Measurements from ENCODE around the gene DEK.

DEK gene

GRCh38 chr6:18281564-18281963, 17.2 kb upstream of the DEK start:
- Histone ChIP-seq H3K4me1 (ENCODE audit: control insufficient read depth, insufficient read depth, low read length) (peaks cover 15% of the 10 kb centered on the region), H3K27ac (ENCODE audit: low read depth, low read length) (no peak overlapping the region), H3K4me3 (ENCODE audit: low read depth, low read length) (no peak overlapping the region), H3K27me3 (ENCODE audit: control insufficient read depth, insufficient read depth, low read length) (peaks cover 30% of the 10 kb centered on the region), H3K36me3 (ENCODE audit: control insufficient read depth, insufficient read depth, low read length) (no peaks in the 10 kb centered on the region), H3K9ac (ENCODE audit: low read depth, low read length) (no peak overlapping the region), H3K9me3 (ENCODE audit: control insufficient read depth, insufficient read depth, low read length) (no peaks in the 10 kb centered on the region)

- Histone ChIP-seq H3K36me3 (ENCODE audit: control insufficient read depth, insufficient read depth, low read length) (no peaks in the 10 kb centered on the region), H3K4me1 (ENCODE audit: control insufficient read depth, insufficient read depth, low read length) (peaks cover 16% of the 10 kb centered on the region), H3K27me3 (ENCODE audit: control insufficient read depth, insufficient read depth, low read length) (peaks cover 45% of the 10 kb centered on the region), H3K4me3 (ENCODE audit: low read depth, low read length) (no peak overlapping the region), H3K27ac (ENCODE audit: low read depth, low read length) (no peak overlapping the region), H3K9me3 (ENCODE audit: control insufficient read depth, insufficient read depth, low read length) (no peaks in the 10 kb centered on the region), H3K9ac (ENCODE audit: low read depth, low read length) (no peak overlapping the region)
Measured at GRCh38 chr6:18280084-18280483, 15.8 kb upstream of the DEK start.

- H3K27me3 ChIP-seq (ENCODE audit: control insufficient read depth, insufficient read depth, low read length): peaks cover 47% of the 10 kb centered on the region
- H3K9ac ChIP-seq (ENCODE audit: low read depth, low read length): no peak overlapping the region
- H3K4me1 ChIP-seq (ENCODE audit: control insufficient read depth, insufficient read depth, low read length): peaks cover 14% of the 10 kb centered on the region
Measured at GRCh38 chr6:18279422-18279821, 15.1 kb upstream of the DEK start.

GRCh38 chr6:18277237-18278006, 13.1 kb upstream of the DEK start:
- Histone ChIP-seq H3K36me3 (ENCODE audit: control insufficient read depth, insufficient read depth, low read length) (no peaks in the 10 kb centered on the region), H3K4me1 (ENCODE audit: control insufficient read depth, insufficient read depth, low read length) (peaks cover 11% of the 10 kb centered on the region), H3K9ac (ENCODE audit: low read depth, low read length) (no peak overlapping the region), H3K27me3 (ENCODE audit: control insufficient read depth, insufficient read depth, low read length) (peaks cover 47% of the 10 kb centered on the region), H3K9me3 (ENCODE audit: control insufficient read depth, insufficient read depth, low read length) (no peaks in the 10 kb centered on the region), H3K27ac (ENCODE audit: low read depth, low read length) (no peak overlapping the region), H3K4me3 (ENCODE audit: low read depth, low read length) (peak overlapping the region; percentile 78)

More at GRCh38 chr6:18279422-18279821, 15.1 kb upstream of the DEK start:
- H3K36me3 ChIP-seq (ENCODE audit: control insufficient read depth, insufficient read depth, low read length): no peaks in the 10 kb centered on the region
- no peak overlapping the region for H3K27ac ChIP-seq (ENCODE audit: low read depth, low read length)
- H3K4me3 ChIP-seq (ENCODE audit: low read depth, low read length): no peak overlapping the region
- no peaks in the 10 kb centered on the region for H3K9me3 ChIP-seq (ENCODE audit: control insufficient read depth, insufficient read depth, low read length)

- Histone ChIP-seq H3K27ac (ENCODE audit: low read depth, low read length) (no peak overlapping the region), H3K4me1 (ENCODE audit: control insufficient read depth, insufficient read depth, low read length) (peaks cover 11% of the 10 kb centered on the region), H3K27me3 (ENCODE audit: control insufficient read depth, insufficient read depth, low read length) (peaks cover 47% of the 10 kb centered on the region), H3K36me3 (ENCODE audit: control insufficient read depth, insufficient read depth, low read length) (no peaks in the 10 kb centered on the region), H3K4me3 (ENCODE audit: low read depth, low read length) (peak overlapping the region; percentile 78), H3K9me3 (ENCODE audit: control insufficient read depth, insufficient read depth, low read length) (no peaks in the 10 kb centered on the region), H3K9ac (ENCODE audit: low read depth, low read length) (no peak overlapping the region)
Measured at GRCh38 chr6:18276610-18277236, 12.4 kb upstream of the DEK start.

GRCh38 chr6:18270216-18270615, 5.9 kb upstream of the DEK start:
- no peaks in the 10 kb centered on the region for H3K4me1 ChIP-seq (ENCODE audit: control insufficient read depth, insufficient read depth, low read length)
- no peak overlapping the region for H3K9ac ChIP-seq (ENCODE audit: low read depth, low read length)
- H3K36me3 ChIP-seq (ENCODE audit: control insufficient read depth, insufficient read depth, low read length): no peaks in the 10 kb centered on the region
- no peak overlapping the region for H3K4me3 ChIP-seq (ENCODE audit: low read depth, low read length)
- no peak overlapping the region for H3K27ac ChIP-seq (ENCODE audit: low read depth, low read length)
- H3K9me3 ChIP-seq (ENCODE audit: control insufficient read depth, insufficient read depth, low read length): no peaks in the 10 kb centered on the region
- peaks cover 4% of the 10 kb centered on the region for H3K27me3 ChIP-seq (ENCODE audit: control insufficient read depth, insufficient read depth, low read length)

GRCh38 chr6:18269717-18270116, 5.4 kb upstream of the DEK start:
- Histone ChIP-seq H3K27me3 (ENCODE audit: control insufficient read depth, insufficient read depth, low read length) (no peaks in the 10 kb centered on the region), H3K27ac (ENCODE audit: low read depth, low read length) (no peak overlapping the region), H3K9me3 (ENCODE audit: control insufficient read depth, insufficient read depth, low read length) (no peaks in the 10 kb centered on the region), H3K4me3 (ENCODE audit: low read depth, low read length) (no peak overlapping the region), H3K36me3 (ENCODE audit: control insufficient read depth, insufficient read depth, low read length) (no peaks in the 10 kb centered on the region), H3K9ac (ENCODE audit: low read depth, low read length) (no peak overlapping the region), H3K4me1 (ENCODE audit: control insufficient read depth, insufficient read depth, low read length) (no peaks in the 10 kb centered on the region)

GRCh38 chr6:18269253-18269652, 4.9 kb upstream of the DEK start:
- H3K4me3 ChIP-seq (ENCODE audit: low read depth, low read length): no peak overlapping the region
- no peaks in the 10 kb centered on the region for H3K27me3 ChIP-seq (ENCODE audit: control insufficient read depth, insufficient read depth, low read length)
- no peak overlapping the region for H3K9ac ChIP-seq (ENCODE audit: low read depth, low read length)
- no peaks in the 10 kb centered on the region for H3K36me3 ChIP-seq (ENCODE audit: control insufficient read depth, insufficient read depth, low read length)
- no peaks in the 10 kb centered on the region for H3K4me1 ChIP-seq (ENCODE audit: control insufficient read depth, insufficient read depth, low read length)
- H3K27ac ChIP-seq (ENCODE audit: low read depth, low read length): no peak overlapping the region
- no peaks in the 10 kb centered on the region for H3K9me3 ChIP-seq (ENCODE audit: control insufficient read depth, insufficient read depth, low read length)

GRCh38 chr6:18268066-18268465, 3.7 kb upstream of the DEK start:
- Histone ChIP-seq H3K9me3 (ENCODE audit: control insufficient read depth, insufficient read depth, low read length) (no peaks in the 10 kb centered on the region), H3K4me1 (ENCODE audit: control insufficient read depth, insufficient read depth, low read length) (no peaks in the 10 kb centered on the region), H3K27ac (ENCODE audit: low read depth, low read length) (no peak overlapping the region), H3K27me3 (ENCODE audit: control insufficient read depth, insufficient read depth, low read length) (no peaks in the 10 kb centered on the region), H3K4me3 (ENCODE audit: low read depth, low read length) (no peak overlapping the region), H3K9ac (ENCODE audit: low read depth, low read length) (no peak overlapping the region), H3K36me3 (ENCODE audit: control insufficient read depth, insufficient read depth, low read length) (no peaks in the 10 kb centered on the region)

- Histone ChIP-seq H3K4me1 (ENCODE audit: control insufficient read depth, insufficient read depth, low read length) (peaks cover 10% of the 10 kb centered on the region; the same call in 1 of the 2 replicates), H3K36me3 (ENCODE audit: control insufficient read depth, insufficient read depth, low read length) (peaks cover 5% of the 10 kb centered on the region)
Measured at GRCh38 chr6:18266523-18266912, 2.2 kb upstream of the DEK start.

GRCh38 chr6:18265787-18266522, 1.6 kb upstream of the DEK start:
- no peak overlapping the region for H3K4me3 ChIP-seq (ENCODE audit: low read depth, low read length)
- H3K27ac ChIP-seq (ENCODE audit: low read depth, low read length): no peak overlapping the region
- peaks cover 14% of the 10 kb centered on the region; the same call in 1 of the 2 replicates for H3K4me1 ChIP-seq (ENCODE audit: control insufficient read depth, insufficient read depth, low read length)
- no peak overlapping the region for H3K9ac ChIP-seq (ENCODE audit: low read depth, low read length)
- no peaks in the 10 kb centered on the region for H3K27me3 ChIP-seq (ENCODE audit: control insufficient read depth, insufficient read depth, low read length)
- H3K9me3 ChIP-seq (ENCODE audit: control insufficient read depth, insufficient read depth, low read length): no peaks in the 10 kb centered on the region
- H3K36me3 ChIP-seq (ENCODE audit: control insufficient read depth, insufficient read depth, low read length): peaks cover 11% of the 10 kb centered on the region

More at GRCh38 chr6:18266523-18266912, 2.2 kb upstream of the DEK start:
- no peak overlapping the region for H3K4me3 ChIP-seq (ENCODE audit: low read depth, low read length)
- no peak overlapping the region for H3K9ac ChIP-seq (ENCODE audit: low read depth, low read length)
- H3K27me3 ChIP-seq (ENCODE audit: control insufficient read depth, insufficient read depth, low read length): no peaks in the 10 kb centered on the region
- no peak overlapping the region for H3K27ac ChIP-seq (ENCODE audit: low read depth, low read length)
- H3K9me3 ChIP-seq (ENCODE audit: control insufficient read depth, insufficient read depth, low read length): no peaks in the 10 kb centered on the region
